WI38 (cell line): ENCODE measurements around the gene MAPK1.
"Not testable (repeated sequence)": the region's sequence is repeated elsewhere in the genome, so short reads cannot be mapped to it uniquely, and the experiment has no call there.

ENCODE experiments used
- H3K4me3 ChIP-seq: 2 replicates; pipeline ENCODE4 v1.5.1; 2011; ENCODE audit warnings: low read depth, mild to moderate bottlenecking, control low read depth, low read length
- TF ChIP-seq, protein P1 (sequence below): IDR thresholded peaks from 2 replicates; pipeline ENCODE4 v1.5.1; 2012; ENCODE audit warnings: low read depth, mild to moderate bottlenecking, control low read depth, low read length

Gene MAPK1

DNA sequence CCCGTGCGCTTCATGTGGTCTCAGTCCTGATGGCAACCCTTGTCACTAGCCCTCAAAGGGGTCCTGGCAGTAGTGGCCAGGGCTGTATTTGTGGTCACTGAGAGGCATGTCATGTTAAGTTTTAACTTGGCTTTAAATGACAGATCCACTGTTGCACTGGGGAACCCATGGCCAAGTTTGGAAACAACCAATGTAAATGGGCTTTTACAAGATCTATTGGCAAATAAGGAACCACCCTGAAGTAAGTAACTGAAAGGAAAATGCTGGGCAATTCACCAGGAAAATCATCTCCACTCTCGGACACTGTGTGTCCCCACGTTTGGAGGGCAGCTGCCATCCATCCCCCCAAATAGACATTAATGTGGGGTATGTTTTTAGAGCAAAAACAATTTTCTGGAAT lies 140.3 kb downstream of the MAPK1 start:
- H3K4me3 ChIP-seq, result no peak overlapping the region
- TF ChIP-seq, protein P1, sequence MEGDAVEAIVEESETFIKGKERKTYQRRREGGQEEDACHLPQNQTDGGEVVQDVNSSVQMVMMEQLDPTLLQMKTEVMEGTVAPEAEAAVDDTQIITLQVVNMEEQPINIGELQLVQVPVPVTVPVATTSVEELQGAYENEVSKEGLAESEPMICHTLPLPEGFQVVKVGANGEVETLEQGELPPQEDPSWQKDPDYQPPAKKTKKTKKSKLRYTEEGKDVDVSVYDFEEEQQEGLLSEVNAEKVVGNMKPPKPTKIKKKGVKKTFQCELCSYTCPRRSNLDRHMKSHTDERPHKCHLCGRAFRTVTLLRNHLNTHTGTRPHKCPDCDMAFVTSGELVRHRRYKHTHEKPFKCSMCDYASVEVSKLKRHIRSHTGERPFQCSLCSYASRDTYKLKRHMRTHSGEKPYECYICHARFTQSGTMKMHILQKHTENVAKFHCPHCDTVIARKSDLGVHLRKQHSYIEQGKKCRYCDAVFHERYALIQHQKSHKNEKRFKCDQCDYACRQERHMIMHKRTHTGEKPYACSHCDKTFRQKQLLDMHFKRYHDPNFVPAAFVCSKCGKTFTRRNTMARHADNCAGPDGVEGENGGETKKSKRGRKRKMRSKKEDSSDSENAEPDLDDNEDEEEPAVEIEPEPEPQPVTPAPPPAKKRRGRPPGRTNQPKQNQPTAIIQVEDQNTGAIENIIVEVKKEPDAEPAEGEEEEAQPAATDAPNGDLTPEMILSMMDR, result no peak

DNA sequence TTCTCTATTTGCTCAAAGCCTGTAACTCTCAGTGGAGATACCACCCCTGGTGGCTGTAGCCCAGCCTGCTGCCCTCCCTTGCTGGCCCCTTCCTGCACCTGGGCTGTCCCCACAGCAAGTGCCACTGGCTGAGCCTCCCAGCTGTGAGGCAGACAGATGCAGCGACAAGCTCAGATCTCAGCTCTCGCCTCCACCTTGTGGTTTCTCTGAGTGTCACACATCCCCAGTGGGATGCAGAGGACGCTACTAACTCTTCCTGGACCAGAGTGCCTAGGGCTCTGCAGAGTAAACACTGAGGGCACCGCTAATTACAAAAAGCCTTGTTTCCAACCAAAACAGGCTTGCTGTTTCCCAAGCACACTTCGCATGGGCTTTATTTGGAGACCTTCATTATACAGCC lies 140.8 kb downstream of the MAPK1 start:
- TF ChIP-seq, protein P1, result peak; percentile 25
- no peak overlapping the region for H3K4me3 ChIP-seq

DNA sequence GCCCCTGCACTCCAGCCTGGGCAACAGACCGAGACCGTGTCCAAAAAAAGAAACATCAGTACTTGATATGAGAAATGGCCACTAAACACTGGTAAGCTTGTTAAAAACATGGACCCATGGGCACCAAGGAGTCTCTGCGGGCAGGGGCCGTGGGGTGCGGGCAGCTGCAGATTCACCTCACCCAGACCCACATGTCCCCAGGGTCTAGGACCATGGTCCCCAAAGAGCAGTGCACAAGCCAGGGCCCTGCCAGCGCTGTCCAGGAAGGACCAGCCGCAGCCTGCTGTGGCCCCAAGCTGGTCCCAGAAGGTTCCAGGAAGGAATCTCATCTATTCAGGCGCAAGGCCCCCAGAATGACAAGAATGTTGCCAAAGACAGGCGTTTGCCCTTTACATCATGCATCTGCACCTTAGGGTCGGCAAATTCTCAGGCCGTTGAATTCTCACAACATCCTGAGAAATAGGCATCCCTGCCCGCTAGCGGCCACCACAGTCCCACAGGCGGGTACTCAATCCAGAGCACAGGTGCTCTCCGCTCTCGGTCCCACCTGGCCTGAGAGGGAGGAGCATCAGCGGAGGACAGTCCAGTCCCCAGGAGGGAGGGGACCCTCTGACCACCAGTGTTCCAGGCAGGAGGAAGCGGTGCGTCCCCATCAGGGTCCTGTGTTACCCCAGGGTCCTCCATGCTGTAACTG lies 141.3 kb downstream of the MAPK1 start:
- TF ChIP-seq, protein P1, result no peak
- no peak overlapping the region for H3K4me3 ChIP-seq

DNA sequence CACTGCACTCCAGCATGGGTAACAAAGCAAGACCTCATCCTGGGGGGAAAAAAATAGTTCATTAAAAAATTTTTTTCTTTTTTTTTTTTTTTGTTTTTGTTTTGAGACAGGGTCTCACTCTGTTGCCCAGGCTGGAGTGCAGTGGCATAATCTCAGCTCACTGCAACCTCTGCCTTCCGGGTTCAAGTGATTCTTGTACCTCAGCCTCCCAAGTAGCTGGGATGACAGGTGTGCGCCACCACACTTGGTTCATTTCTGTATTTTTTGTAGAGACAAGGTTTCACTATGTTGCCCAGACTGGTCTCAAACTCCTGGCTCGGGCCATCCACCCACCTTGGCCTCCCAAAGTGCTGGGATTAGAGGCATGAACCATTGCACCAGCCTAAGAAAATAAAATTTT lies 142.9 kb downstream of the MAPK1 start:
- not testable (repeated sequence) for H3K4me3 ChIP-seq

GRCh38 chr22:21721195-21721852 lies 146.1 kb downstream of the MAPK1 start:
- not testable (repeated sequence) for H3K4me3 ChIP-seq

DNA sequence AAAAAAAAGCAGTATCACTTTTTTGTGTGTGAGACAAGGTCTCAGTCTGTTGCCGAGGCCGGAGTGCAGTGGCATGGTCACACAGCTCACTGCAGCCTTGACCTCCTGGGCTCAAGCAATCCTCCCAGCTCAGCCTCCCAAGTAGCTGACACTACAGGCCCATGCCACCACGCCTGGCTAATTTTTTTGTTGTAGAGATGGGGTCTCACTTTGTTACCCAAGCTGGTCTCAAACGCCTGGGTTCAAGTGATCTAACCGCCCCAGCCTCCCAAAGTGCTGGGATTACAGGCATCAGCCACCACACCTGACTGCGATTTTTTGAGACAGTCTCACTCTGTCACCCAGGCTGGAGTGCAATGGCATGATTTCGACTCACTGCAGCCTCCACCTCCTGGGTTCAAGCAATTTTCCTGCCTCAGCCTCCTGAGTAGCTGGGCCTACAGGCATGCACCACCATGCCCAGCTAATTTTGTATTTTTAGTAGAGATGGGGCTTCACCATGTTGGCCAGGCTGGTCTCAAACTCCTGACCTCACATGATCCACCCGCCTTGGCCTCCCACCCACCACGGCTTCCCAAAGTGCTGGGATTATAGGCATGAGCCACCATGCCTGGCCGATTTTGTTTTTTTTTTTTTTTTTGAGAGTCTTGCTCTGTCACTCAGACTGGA lies 147.1 kb downstream of the MAPK1 start:
- H3K4me3 ChIP-seq, result not testable (repeated sequence)

GRCh38 chr22:21719024-21719423 lies 148.4 kb downstream of the MAPK1 start:
- no peak overlapping the region for H3K4me3 ChIP-seq
- TF ChIP-seq, protein P1, result no peak

- no peak overlapping the region for H3K4me3 ChIP-seq
- TF ChIP-seq, protein P1, result no peak
Measured at GRCh38 chr22:21718499-21718898, 148.9 kb downstream of the MAPK1 start.

DNA sequence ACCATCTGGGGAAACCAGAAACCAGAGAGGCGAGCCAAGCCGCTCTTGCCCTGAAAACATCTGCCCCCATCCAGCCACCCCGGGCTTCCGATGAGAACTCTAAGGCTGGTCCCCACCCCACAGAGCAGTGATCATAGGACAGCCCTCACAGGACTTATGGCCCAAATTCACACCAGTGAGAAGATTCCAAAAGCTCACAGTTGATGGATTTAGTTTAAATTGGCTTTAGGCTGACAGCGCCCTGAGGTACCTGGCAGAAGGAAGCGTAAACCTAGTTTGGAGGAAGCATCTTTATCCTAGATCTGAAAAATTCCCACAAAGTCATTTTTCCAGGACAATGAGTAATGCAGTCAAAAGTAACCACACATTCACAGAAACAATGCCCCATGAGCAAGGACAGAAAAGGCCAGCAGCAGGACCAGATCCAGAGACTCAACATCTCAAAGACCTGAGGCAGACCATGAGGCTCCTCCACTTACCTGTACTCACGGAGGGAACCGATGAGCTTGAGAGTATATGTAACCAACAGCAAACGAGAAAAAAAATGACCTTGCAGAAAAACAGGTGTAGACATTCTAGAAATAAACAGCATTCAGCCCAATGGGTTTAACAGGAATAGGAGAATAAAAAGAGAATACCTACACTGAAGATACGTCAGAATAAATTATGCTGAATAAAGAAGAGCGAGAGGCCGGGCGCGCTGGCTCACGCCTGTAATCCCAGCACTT lies 150.9 kb downstream of the MAPK1 start:
- not testable (repeated sequence) for H3K4me3 ChIP-seq
